Mesenchymal stem cell (in vitro differentiated cells and primary cell): Measurements from ENCODE around the gene KDM5A.

ENCODE experiments used
- DNase-seq: peaks from one replicate; pipeline ENCODE4 v3.0.0-alpha.2; 2013
- H2AFZ ChIP-seq: one replicate; pipeline ENCODE4 v1.6.1; 2013; ENCODE audit warnings: low read depth, mild to moderate bottlenecking, control low read depth, inconsistent platforms, low read length, moderate library complexity
- H2AK5ac ChIP-seq: 2 replicates; pipeline ENCODE4 v1.6.1; 2013; ENCODE audit warnings: low read length, moderate library complexity, mild to moderate bottlenecking, inconsistent platforms; ENCODE audit not compliant: severe bottlenecking
- H2BK120ac ChIP-seq: one replicate; pipeline ENCODE4 v1.6.1; 2013; ENCODE audit warnings: low read depth, mild to moderate bottlenecking, inconsistent platforms, low read length, moderate library complexity
- H2BK12ac ChIP-seq, 2 experiments: one replicate each; pipeline ENCODE4 v1.6.1; 2013; ENCODE audit warnings: inconsistent platforms in 2 of 2, low read length in 2 of 2, mild to moderate bottlenecking in 2 of 2, moderate library complexity in 2 of 2, control low read depth in 1 of 2
- H2BK15ac ChIP-seq: one replicate; pipeline ENCODE4 v1.6.1; 2013; ENCODE audit warnings: mild to moderate bottlenecking, low read depth, inconsistent platforms; ENCODE audit not compliant: poor library complexity, severe bottlenecking
- H2BK5ac ChIP-seq: 2 replicates; pipeline ENCODE4 v1.6.1; 2013; ENCODE audit warnings: low read depth, mild to moderate bottlenecking, low read length, control low read depth, inconsistent platforms; ENCODE audit not compliant: poor library complexity, severe bottlenecking
- H3K14ac ChIP-seq, 2 experiments: one replicate each; pipeline ENCODE4 v1.6.1; 2013; ENCODE audit warnings: inconsistent platforms in 2 of 2, low read length in 2 of 2, control low read depth in 1 of 2, mild to moderate bottlenecking in 1 of 2, moderate library complexity in 1 of 2
- H3K18ac ChIP-seq, 2 experiments: one replicate each; pipeline ENCODE4 v1.6.1; 2013; ENCODE audit warnings: inconsistent platforms in 2 of 2, low read length in 2 of 2, control low read depth in 1 of 2, low read depth in 1 of 2, mild to moderate bottlenecking in 1 of 2
- H3K23ac ChIP-seq, 2 experiments: one replicate each; pipeline ENCODE4 v1.6.1; 2013; ENCODE audit warnings: inconsistent platforms in 2 of 2, low read length in 2 of 2, mild to moderate bottlenecking in 2 of 2, moderate library complexity in 2 of 2, control low read depth in 1 of 2
- H3K27ac ChIP-seq: 2 replicates; pipeline ENCODE4 v1.5.1; 2013; ENCODE audit warnings: mild to moderate bottlenecking, moderate library complexity, low read length, control low read depth, inconsistent platforms; ENCODE audit not compliant: poor library complexity, severe bottlenecking
- H3K27me3 ChIP-seq, 2 experiments: 2 replicates each; pipeline versions ENCODE4 v1.6.1 to v1.7.0; 2013; ENCODE audit warnings: low read length in 2 of 2, mild to moderate bottlenecking in 2 of 2, moderate library complexity in 2 of 2, control low read depth in 1 of 2, inconsistent platforms in 1 of 2; ENCODE audit not compliant: control insufficient read depth in 1 of 2, insufficient read depth in 1 of 2
- H3K36me3 ChIP-seq, 2 experiments: 2 replicates each; pipeline versions ENCODE4 v1.6.1 to v1.7.0; 2013; ENCODE audit warnings: low read length in 2 of 2, control low read depth in 1 of 2, inconsistent platforms in 1 of 2, low read depth in 1 of 2, mild to moderate bottlenecking in 1 of 2; ENCODE audit not compliant: insufficient read depth in 2 of 2, control insufficient read depth in 1 of 2
- H3K4ac ChIP-seq, 2 experiments: one replicate each; pipeline ENCODE4 v1.6.1; 2013; ENCODE audit warnings: inconsistent platforms in 2 of 2, low read length in 2 of 2, mild to moderate bottlenecking in 2 of 2, moderate library complexity in 2 of 2, control low read depth in 1 of 2, low read depth in 1 of 2
- H3K4me1 ChIP-seq: 2 replicates; pipeline ENCODE4 v1.6.1; 2013; ENCODE audit warnings: low read depth, low read length, control low read depth; ENCODE audit not compliant: control insufficient read depth, insufficient read depth
- H3K4me2 ChIP-seq: 2 replicates; pipeline ENCODE4 v1.6.1; 2013; ENCODE audit warnings: low read length, mild to moderate bottlenecking, inconsistent platforms; ENCODE audit not compliant: poor library complexity, severe bottlenecking
- H3K4me3 ChIP-seq, 2 experiments: 2 replicates each; pipeline versions ENCODE4 v1.5.1 to v1.7.0; 2013; ENCODE audit warnings: low read length in 2 of 2, mild to moderate bottlenecking in 2 of 2, control low read depth in 1 of 2, low read depth in 1 of 2; ENCODE audit not compliant: insufficient read depth in 1 of 2
- H3K79me1 ChIP-seq: replicated peaks from 2 replicates; pipeline ENCODE4 v1.6.1; 2013; ENCODE audit warnings: mild to moderate bottlenecking, control low read depth, low read length, inconsistent platforms; ENCODE audit not compliant: poor library complexity, severe bottlenecking
- H3K9ac ChIP-seq: 2 replicates; pipeline ENCODE4 v1.7.0; 2013; ENCODE audit warnings: mild to moderate bottlenecking, low read length, moderate library complexity
- H3K9me3 ChIP-seq: 2 replicates; pipeline ENCODE4 v1.7.0; 2013; ENCODE audit warnings: mild to moderate bottlenecking, low read length; ENCODE audit not compliant: control insufficient read depth
- H4K8ac ChIP-seq: one replicate; pipeline ENCODE4 v1.6.1; 2013; ENCODE audit warnings: inconsistent platforms, mild to moderate bottlenecking, low read length, moderate library complexity
- H4K91ac ChIP-seq: one replicate; pipeline ENCODE4 v1.6.1; 2013; ENCODE audit warnings: mild to moderate bottlenecking, low read length, inconsistent platforms
- WGBS: methylation state at CpG from one replicate; pipeline ENCODE4 v1.1.7; 2013; ENCODE audit warnings: mixed read lengths; 5-methylcytosine and 5-hydroxymethylcytosine counted together

KDM5A gene

DNA sequence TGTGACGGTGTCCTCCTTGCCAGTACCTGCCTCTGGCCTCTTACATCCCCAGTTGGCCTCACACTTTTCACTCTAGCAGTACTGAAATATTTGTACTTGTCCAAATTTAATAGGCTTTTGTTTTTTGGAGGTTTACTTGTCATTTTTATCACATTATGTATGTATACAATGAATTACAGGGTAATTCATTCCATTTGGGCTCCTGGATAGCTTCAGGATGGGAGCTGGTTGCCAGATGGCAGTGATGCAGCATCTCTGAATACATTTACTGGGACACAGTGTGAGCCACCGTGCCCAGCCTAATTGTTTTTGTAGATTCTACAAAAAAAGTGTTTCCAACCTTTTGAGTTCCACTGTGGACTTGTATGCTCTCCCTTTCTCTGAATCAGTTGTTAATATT, 25.7 kb upstream of the KDM5A start:
- H3K14ac ChIP-seq: no peak overlapping the region
- no peaks in the 10 kb centered on the region for H3K9me3 ChIP-seq
- no peak overlapping the region for H2BK5ac ChIP-seq
- peaks cover 2% of the 10 kb centered on the region for H3K79me1 ChIP-seq
- H3K4me3 ChIP-seq: no peak overlapping the region
- no peak overlapping the region for H3K23ac ChIP-seq
- H2BK15ac ChIP-seq: no peak overlapping the region
- no peak overlapping the region for H3K9ac ChIP-seq
- no peak for DNase-seq
- no peak overlapping the region for H2AFZ ChIP-seq
- H3K4ac ChIP-seq: no peak overlapping the region
- H3K4me1 ChIP-seq: no peaks in the 10 kb centered on the region
- H2AK5ac ChIP-seq: no peak overlapping the region
- no peak overlapping the region for H4K8ac ChIP-seq
- H2BK12ac ChIP-seq: no peak overlapping the region
- H2BK120ac ChIP-seq: no peak overlapping the region
- H4K91ac ChIP-seq: no peak overlapping the region
- H3K4me2 ChIP-seq: no peak overlapping the region
- no peak overlapping the region for H3K18ac ChIP-seq
- WGBS: 88% methylated on average over 2 of the region's 2 CpGs
- H3K27ac ChIP-seq: no peak overlapping the region
- H3K36me3 ChIP-seq: peaks cover 13 to 25% of the 10 kb centered on the region in 2 experiments
- no peaks in the 10 kb centered on the region for H3K27me3 ChIP-seq

DNA sequence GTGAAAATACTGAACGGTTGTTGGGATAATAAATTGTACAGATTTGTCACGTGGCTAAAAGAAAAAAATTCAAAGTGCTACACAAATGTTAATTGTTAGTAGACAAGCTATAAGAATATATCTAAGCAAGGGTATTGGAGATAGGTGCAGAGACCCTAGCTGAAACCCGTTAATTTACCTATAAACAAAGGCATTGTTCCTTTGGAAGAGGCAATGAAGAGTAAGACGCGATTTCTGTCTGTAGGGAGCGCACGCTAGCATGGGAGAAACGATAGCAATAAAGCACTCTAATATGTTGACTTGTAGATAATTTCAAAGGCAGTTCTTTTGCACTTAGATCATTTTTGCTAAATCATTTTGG, 12.9 kb upstream of the KDM5A start:
- WGBS: 2% methylated on average over 6 of the region's 8 CpGs

DNA sequence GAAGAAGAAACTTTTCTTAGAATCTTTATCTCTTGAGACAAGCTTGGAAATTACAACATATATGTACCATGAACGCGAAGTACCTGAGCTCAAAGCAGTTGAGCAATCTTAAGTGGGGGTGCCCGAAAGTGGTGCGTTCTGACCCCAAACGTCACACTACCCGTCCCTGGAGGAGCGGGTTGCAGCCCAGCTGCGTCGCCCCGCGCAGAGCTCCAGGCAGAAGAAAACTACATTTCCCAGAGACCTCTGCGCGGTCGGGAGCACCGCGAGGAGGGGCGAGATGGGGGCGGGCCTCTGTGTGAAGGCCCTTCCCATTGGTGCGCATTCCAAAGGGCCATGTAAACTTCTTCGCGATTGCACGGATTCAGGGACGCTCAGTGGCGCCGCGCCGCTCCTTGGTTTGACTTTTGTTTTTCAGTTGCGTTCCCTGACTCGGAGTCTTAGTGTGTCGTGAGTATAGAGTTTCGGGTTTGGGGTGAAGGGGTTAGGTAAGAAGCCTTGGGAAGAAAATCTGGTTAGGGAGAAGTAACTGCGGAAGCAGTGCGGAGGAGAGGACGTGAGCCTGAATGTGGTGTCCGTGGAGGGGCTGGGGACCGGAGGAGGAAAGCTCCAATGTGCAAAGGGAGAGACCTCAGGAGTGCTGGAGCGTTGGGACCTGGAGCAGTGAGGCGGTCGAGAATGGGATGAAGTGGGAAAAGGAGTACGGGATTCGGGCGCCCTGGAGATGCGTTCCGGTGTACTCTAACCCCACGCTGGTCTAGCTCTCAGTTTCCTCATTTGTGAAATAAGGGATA, 12.3 kb upstream of the KDM5A start, which contains the start of gene CCDC77:
Gene CCDC77, plus strand, starts transcription at position 410 of the 794 bp plus-strand sequence. CDS start 7,740 bp downstream, outside the sequence.
- peak; percentile 95 for DNase-seq
- H2BK12ac ChIP-seq: no peak within 1 kb of the TSS
- H2AFZ ChIP-seq: peak within 1 kb of the TSS; percentile 74
- no peak within 1 kb of the TSS for H3K4ac ChIP-seq
- under 1% methylated on average over 45 of the region's 45 CpGs for WGBS
- no peak within 1 kb of the TSS for H3K23ac ChIP-seq
- H3K27ac ChIP-seq: peak within 1 kb of the TSS; percentile 28
- peak within 1 kb of the TSS; percentile 31 for H4K8ac ChIP-seq
- no peak within 1 kb of the TSS for H2BK15ac ChIP-seq
- H3K4me1 ChIP-seq: no peaks in the 10 kb centered on the region
- H3K36me3 ChIP-seq: no peaks in the 10 kb centered on the region
- peak within 1 kb of the TSS; percentile 86 for H3K9ac ChIP-seq
- no peak within 1 kb of the TSS for H2AK5ac ChIP-seq
- H3K79me1 ChIP-seq: peaks cover 19% of the 10 kb centered on the region
- no peaks in the 10 kb centered on the region for H3K9me3 ChIP-seq
- no peak within 1 kb of the TSS for H2BK120ac ChIP-seq
- no peak within 1 kb of the TSS for H2BK5ac ChIP-seq
- no peak within 1 kb of the TSS for H3K14ac ChIP-seq
- H4K91ac ChIP-seq: no peak within 1 kb of the TSS
- H3K4me2 ChIP-seq: peak within 1 kb of the TSS; percentile 92
- no peaks in the 10 kb centered on the region for H3K27me3 ChIP-seq
- H3K18ac ChIP-seq: no peak within 1 kb of the TSS
- H3K4me3 ChIP-seq: peak within 1 kb of the TSS; percentile 75 to 88

More for the DNA sequence above, 12.9 kb upstream of the KDM5A start:
- H2AFZ ChIP-seq: no peak overlapping the region
- peak overlapping the region; percentile 86 for H3K9ac ChIP-seq
- H4K91ac ChIP-seq: no peak overlapping the region
- no peak overlapping the region for H3K18ac ChIP-seq
- no peak overlapping the region for H3K14ac ChIP-seq
- no peak overlapping the region for H3K27ac ChIP-seq
- no peak overlapping the region for H3K4ac ChIP-seq
- no peak overlapping the region for H3K23ac ChIP-seq
- no peak overlapping the region for H2BK120ac ChIP-seq
- H3K27me3 ChIP-seq: no peaks in the 10 kb centered on the region
- no peaks in the 10 kb centered on the region for H3K36me3 ChIP-seq
- H2BK15ac ChIP-seq: no peak overlapping the region
- no peaks in the 10 kb centered on the region for H3K9me3 ChIP-seq
- no peak overlapping the region for H2BK12ac ChIP-seq
- no peak overlapping the region for H2AK5ac ChIP-seq
- peak overlapping the region; percentile 75 to 88 for H3K4me3 ChIP-seq
- peak; percentile 55 for DNase-seq
- no peak overlapping the region for H2BK5ac ChIP-seq
- H3K4me2 ChIP-seq: peak overlapping the region; percentile 92
- no peaks in the 10 kb centered on the region for H3K4me1 ChIP-seq
- peaks cover 19% of the 10 kb centered on the region for H3K79me1 ChIP-seq
- H4K8ac ChIP-seq: no peak overlapping the region

DNA sequence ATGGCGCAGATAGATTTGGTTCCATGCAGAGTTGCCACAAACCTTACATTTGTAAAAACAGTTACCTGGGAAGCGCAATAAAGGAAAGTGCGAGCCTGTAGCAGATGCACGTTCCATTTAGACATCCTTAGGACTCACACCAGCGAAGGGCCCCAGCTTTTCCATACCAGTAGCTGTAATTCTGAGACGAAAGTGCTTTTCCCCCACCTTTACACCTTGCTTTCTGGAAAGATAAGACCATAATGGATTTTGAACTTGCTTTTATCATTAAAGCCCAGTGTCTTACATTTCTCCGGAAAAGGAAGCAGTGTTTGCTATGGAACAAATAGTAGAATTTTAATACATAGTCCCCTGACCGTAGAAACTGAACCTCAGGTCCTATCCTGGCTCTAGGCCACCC, 11.7 kb upstream of the KDM5A start:
- Histone ChIP-seq H2BK5ac (no peak overlapping the region), H3K23ac (no peak overlapping the region), H3K4me2 (peak overlapping the region; percentile 92), H3K36me3 (no peaks in the 10 kb centered on the region), H2BK120ac (no peak overlapping the region), H3K18ac (no peak overlapping the region), H3K4me3 (peak overlapping the region in 1 of 2 experiments; percentile 88), H2BK15ac (no peak overlapping the region), H2BK12ac (no peak overlapping the region), H4K91ac (no peak overlapping the region), H3K4me1 (no peaks in the 10 kb centered on the region), H3K4ac (no peak overlapping the region), H3K9ac (peak overlapping the region; percentile 86), H2AFZ (no peak overlapping the region), H3K27ac (no peak overlapping the region), H2AK5ac (no peak overlapping the region), H4K8ac (peak overlapping the region; percentile 21), H3K27me3 (no peaks in the 10 kb centered on the region), H3K14ac (no peak overlapping the region), H3K79me1 (peaks cover 14% of the 10 kb centered on the region), H3K9me3 (no peaks in the 10 kb centered on the region)
- whole genome bisulfite sequencing: 73% methylated on average over 6 of the region's 8 CpGs
- no peak for DNase-seq
